HFFc6 (cell line): ENCODE results near the gene GON4L. TPM values are rescaled to one million over a fixed set of nuclear protein-coding genes. Genes with fewer than 3 reads are reported as not detected.

Source experiments
- DNase-seq: peaks from one replicate; pipeline ENCODE4 v3.0.0-alpha.2; 2018
- H3K27ac Mint-ChIP-seq: 2 replicates; pipeline ENCODE4 v1.8.0; 2020; ENCODE audit warnings: mild to moderate bottlenecking, mixed read lengths
- H3K27me3 Mint-ChIP-seq: 2 replicates; pipeline ENCODE4 v1.8.0; 2021; ENCODE audit warnings: mild to moderate bottlenecking, moderate library complexity, mixed read lengths; ENCODE audit not compliant: insufficient read depth
- H3K36me3 Mint-ChIP-seq: 2 replicates; pipeline ENCODE4 v1.8.0; 2021; ENCODE audit warnings: low read depth, mixed read lengths
- H3K4me1 Mint-ChIP-seq: 2 replicates; pipeline ENCODE4 v1.8.0; 2020; ENCODE audit warnings: low read depth, mixed read lengths
- H3K4me3 Mint-ChIP-seq: 2 replicates; pipeline ENCODE4 v1.8.0; 2020; ENCODE audit warnings: mild to moderate bottlenecking, moderate library complexity, mixed read lengths
- H3K9me3 Mint-ChIP-seq: 2 replicates; pipeline ENCODE4 v1.8.0; 2020; ENCODE audit warnings: mild to moderate bottlenecking, mixed read lengths
- CTCF ChIP-seq: fragments of 200-600 bp; sonication (generic); IDR thresholded peaks from 2 replicates; pipeline ENCODE4 v1.5.0; 2021; ENCODE audit warnings: antibody characterized with exemption, mild to moderate bottlenecking
- total RNA-seq, 6 experiments: library from RNA; stranded (reverse); fragmentation: NEBNext Ultra II Directional; extraction: Animal tissue kit (Norgen Biotek cat#: 25700); gene quantifications; 2 replicates in 1 of 6; 3 replicates in 5 of 6; pipeline ENCODE4 v1.2.3, GENCODE V29; 2021

GON4L gene
- total RNA-seq, 6 experiments from 2014 or later, result 24.2 to 31.3 (median 28.6) TPM

GRCh38 chr1:155834296-155834926 is 22.6 kb downstream of the GON4L start:
- peaks cover 19% of the 10 kb centered on the region for H3K4me1 Mint-ChIP-seq
- H3K9me3 Mint-ChIP-seq, result no peaks in the 10 kb centered on the region
- DNase-seq, result peak; percentile 49
- no peak overlapping the region; the same call in 1 of the 2 replicates for H3K4me3 Mint-ChIP-seq
- peak overlapping the region; percentile 82 for H3K27ac Mint-ChIP-seq
- no peak for TF ChIP-seq CTCF
- H3K36me3 Mint-ChIP-seq, result peaks cover 20% of the 10 kb centered on the region
- H3K27me3 Mint-ChIP-seq, result no peaks in the 10 kb centered on the region

GRCh38 chr1:155833665-155834295 is 23.2 kb downstream of the GON4L start:
- Mint-ChIP-seq H3K27ac (peak overlapping the region; percentile 82), H3K27me3 (no peaks in the 10 kb centered on the region), H3K9me3 (no peaks in the 10 kb centered on the region), H3K4me3 (no peak overlapping the region; the same call in 1 of the 2 replicates), H3K4me1 (peaks cover 19% of the 10 kb centered on the region), H3K36me3 (peaks cover 20% of the 10 kb centered on the region)
- TF ChIP-seq CTCF, result no peak
- no peak for DNase-seq

- Mint-ChIP-seq H3K4me3 (no peak overlapping the region), H3K27ac (no peak overlapping the region), H3K9me3 (no peaks in the 10 kb centered on the region), H3K27me3 (no peaks in the 10 kb centered on the region), H3K36me3 (peaks cover 26% of the 10 kb centered on the region), H3K4me1 (peaks cover 19% of the 10 kb centered on the region)
- DNase-seq, result no peak
- no peak for TF ChIP-seq CTCF
Observed at GRCh38 chr1:155831279-155831976, 25.6 kb downstream of the GON4L start.

- no peak for DNase-seq
- TF ChIP-seq CTCF, result no peak
Observed at GRCh38 chr1:155827450-155827849, 29.6 kb downstream of the GON4L start.

GRCh38 chr1:155816351-155816750 is 40.7 kb downstream of the GON4L start:
- Mint-ChIP-seq H3K27ac (no peak overlapping the region), H3K36me3 (peaks cover 17% of the 10 kb centered on the region), H3K9me3 (no peaks in the 10 kb centered on the region), H3K4me3 (no peak overlapping the region), H3K27me3 (no peaks in the 10 kb centered on the region), H3K4me1 (no peaks in the 10 kb centered on the region)
- DNase-seq, result no peak
- TF ChIP-seq CTCF, result no peak

More at GRCh38 chr1:155827450-155827849, 29.6 kb downstream of the GON4L start:
- Mint-ChIP-seq H3K36me3 (peaks cover 14% of the 10 kb centered on the region), H3K27ac (no peak overlapping the region; the same call in 1 of the 2 replicates), H3K4me1 (no peaks in the 10 kb centered on the region), H3K4me3 (no peak overlapping the region), H3K9me3 (no peaks in the 10 kb centered on the region), H3K27me3 (peaks cover 2% of the 10 kb centered on the region; the same call in 1 of the 2 replicates)
